HEK293 (cell line): Measurements from ENCODE around the gene ABHD16A.

Experiments
- HOXA7 ChIP-seq: sonication (generic); formaldehyde crosslinking; IDR thresholded peaks from 2 replicates; pipeline ENCODE4 v1.8.1; 2022; ENCODE audit warnings: missing genetic modification reagents, borderline replicate concordance
- MEIS1 ChIP-seq: sonication (generic); formaldehyde crosslinking; IDR thresholded peaks from 2 replicates; pipeline ENCODE4 v1.8.1; 2022; ENCODE audit warnings: missing genetic modification reagents, mild to moderate bottlenecking, borderline replicate concordance
- ZBTB20 ChIP-seq: fragments of 450-650 bp; formaldehyde crosslinking; IDR thresholded peaks from 2 replicates; pipeline ENCODE4 v1.5.1; 2016; ENCODE audit warnings: missing biosample characterization, missing genetic modification characterization
- ZFP3 ChIP-seq: fragments of 450-650 bp; formaldehyde crosslinking; IDR thresholded peaks from 2 replicates; pipeline ENCODE4 v1.5.1; 2016; ENCODE audit warnings: low read depth, missing biosample characterization, missing genetic modification characterization
- TF ChIP-seq, protein P1 (sequence below): fragments of 450-650 bp; formaldehyde crosslinking; IDR thresholded peaks from 2 replicates; pipeline ENCODE4 v1.5.1; 2016; ENCODE audit warnings: missing biosample characterization, missing genetic modification characterization
- TF ChIP-seq, protein P2 (sequence below): IDR thresholded peaks from 2 replicates; pipeline ENCODE4 v1.6.1; 2011; ENCODE audit warnings: mild to moderate bottlenecking, low read depth, low read length, borderline replicate concordance
- TF ChIP-seq, protein P3 (sequence below): fragments of 450-650 bp; formaldehyde crosslinking; IDR thresholded peaks from 2 replicates; pipeline ENCODE4 v1.5.1; 2016; ENCODE audit warnings: missing biosample characterization, missing genetic modification characterization

DNA sequence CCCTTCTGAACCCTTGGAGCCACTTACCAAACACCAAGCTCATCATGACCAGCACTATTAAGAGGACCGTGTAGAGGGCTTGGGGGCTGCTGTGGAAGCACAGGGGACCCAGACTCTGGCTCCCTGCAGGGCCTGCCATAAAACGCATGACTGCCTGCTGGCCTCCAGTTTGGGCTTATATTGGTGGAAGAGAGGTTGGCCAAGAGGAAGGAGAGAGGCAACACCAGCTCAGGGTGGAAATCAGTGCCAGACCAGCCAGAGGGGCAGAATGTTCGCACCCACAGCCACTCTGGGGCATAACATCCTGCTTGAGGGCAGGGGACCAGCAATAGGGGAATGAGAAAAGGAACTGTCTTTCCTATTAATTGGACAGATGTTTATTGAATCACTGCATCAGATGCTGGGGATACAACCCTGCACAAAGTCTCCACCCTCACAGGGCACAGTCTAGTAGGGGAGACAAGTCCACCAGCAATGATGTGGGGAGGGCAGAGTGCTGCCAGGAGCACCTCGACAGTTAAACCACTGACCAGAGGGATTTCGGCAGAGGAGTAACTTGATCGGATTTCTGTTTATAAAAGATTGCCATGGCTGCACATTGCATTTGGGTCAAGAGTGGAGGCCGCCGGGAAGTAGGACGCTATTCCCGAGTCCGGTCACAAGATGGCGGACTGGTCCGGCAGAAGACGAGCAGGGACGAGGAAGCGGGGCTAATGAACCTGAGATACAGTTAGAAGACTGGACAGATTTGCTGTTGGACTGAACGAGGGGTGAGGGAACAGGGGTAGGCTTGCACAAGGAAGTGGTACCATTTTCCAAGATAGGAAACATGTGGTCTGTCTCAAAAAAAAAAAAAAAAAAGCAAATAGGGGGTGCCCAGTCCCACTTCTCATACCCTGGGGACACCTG, 22.6 kb downstream of the ABHD16A start, which contains the start of gene LY6G5C:
- TF ChIP-seq MEIS1 (CRISPR knock-in tag): no peak
- TF ChIP-seq, protein P1, sequence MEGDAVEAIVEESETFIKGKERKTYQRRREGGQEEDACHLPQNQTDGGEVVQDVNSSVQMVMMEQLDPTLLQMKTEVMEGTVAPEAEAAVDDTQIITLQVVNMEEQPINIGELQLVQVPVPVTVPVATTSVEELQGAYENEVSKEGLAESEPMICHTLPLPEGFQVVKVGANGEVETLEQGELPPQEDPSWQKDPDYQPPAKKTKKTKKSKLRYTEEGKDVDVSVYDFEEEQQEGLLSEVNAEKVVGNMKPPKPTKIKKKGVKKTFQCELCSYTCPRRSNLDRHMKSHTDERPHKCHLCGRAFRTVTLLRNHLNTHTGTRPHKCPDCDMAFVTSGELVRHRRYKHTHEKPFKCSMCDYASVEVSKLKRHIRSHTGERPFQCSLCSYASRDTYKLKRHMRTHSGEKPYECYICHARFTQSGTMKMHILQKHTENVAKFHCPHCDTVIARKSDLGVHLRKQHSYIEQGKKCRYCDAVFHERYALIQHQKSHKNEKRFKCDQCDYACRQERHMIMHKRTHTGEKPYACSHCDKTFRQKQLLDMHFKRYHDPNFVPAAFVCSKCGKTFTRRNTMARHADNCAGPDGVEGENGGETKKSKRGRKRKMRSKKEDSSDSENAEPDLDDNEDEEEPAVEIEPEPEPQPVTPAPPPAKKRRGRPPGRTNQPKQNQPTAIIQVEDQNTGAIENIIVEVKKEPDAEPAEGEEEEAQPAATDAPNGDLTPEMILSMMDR (tag by site-specific recombination): peak; percentile 68; the same call in 1 of the 2 replicates
- TF ChIP-seq ZFP3 (tag by site-specific recombination): no peak
- TF ChIP-seq, protein P2, sequence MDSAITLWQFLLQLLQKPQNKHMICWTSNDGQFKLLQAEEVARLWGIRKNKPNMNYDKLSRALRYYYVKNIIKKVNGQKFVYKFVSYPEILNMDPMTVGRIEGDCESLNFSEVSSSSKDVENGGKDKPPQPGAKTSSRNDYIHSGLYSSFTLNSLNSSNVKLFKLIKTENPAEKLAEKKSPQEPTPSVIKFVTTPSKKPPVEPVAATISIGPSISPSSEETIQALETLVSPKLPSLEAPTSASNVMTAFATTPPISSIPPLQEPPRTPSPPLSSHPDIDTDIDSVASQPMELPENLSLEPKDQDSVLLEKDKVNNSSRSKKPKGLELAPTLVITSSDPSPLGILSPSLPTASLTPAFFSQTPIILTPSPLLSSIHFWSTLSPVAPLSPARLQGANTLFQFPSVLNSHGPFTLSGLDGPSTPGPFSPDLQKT: no peak
- no peak for TF ChIP-seq ZBTB20 (tag by site-specific recombination)
- TF ChIP-seq HOXA7 (CRISPR knock-in tag): no peak
- TF ChIP-seq, protein P3, sequence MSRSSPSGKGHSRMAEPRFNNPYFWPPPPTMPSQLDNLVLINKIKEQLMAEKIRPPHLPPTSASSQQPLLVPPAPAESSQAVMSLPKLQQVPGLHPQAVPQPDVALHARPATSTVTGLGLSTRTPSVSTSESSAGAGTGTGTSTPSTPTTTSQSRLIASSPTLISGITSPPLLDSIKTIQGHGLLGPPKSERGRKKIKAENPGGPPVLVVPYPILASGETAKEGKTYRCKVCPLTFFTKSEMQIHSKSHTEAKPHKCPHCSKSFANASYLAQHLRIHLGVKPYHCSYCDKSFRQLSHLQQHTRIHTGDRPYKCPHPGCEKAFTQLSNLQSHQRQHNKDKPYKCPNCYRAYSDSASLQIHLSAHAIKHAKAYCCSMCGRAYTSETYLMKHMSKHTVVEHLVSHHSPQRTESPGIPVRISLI (tag by site-specific recombination): no peak
